HUES64 (cell line): ENCODE results near the gene DRD4.

Experiments used
- H3K27ac ChIP-seq: 2 replicates; pipeline ENCODE4 v1.7.0; 2013; ENCODE audit warnings: low read depth, low read length, inconsistent platforms
- H3K27me3 ChIP-seq: 2 replicates; pipeline ENCODE4 v1.6.1; 2013; ENCODE audit warnings: mild to moderate bottlenecking, low read length; ENCODE audit not compliant: insufficient read depth
- H3K36me3 ChIP-seq: 2 replicates; pipeline ENCODE4 v1.6.1; 2013; ENCODE audit warnings: mild to moderate bottlenecking, low read length; ENCODE audit not compliant: insufficient read depth
- H3K4me1 ChIP-seq: 2 replicates; pipeline ENCODE4 v1.6.1; 2013; ENCODE audit warnings: mild to moderate bottlenecking, low read length, moderate library complexity; ENCODE audit not compliant: insufficient read depth
- H3K4me3 ChIP-seq: 2 replicates; pipeline ENCODE4 v1.5.1; 2013; ENCODE audit warnings: mild to moderate bottlenecking, low read length, moderate library complexity
- H3K9ac ChIP-seq: 2 replicates; pipeline ENCODE4 v1.6.1; 2013; ENCODE audit warnings: mild to moderate bottlenecking, low read depth, low read length
- H3K9me3 ChIP-seq: 2 replicates; pipeline ENCODE4 v1.6.1; 2013; ENCODE audit warnings: low read depth, low read length; ENCODE audit not compliant: insufficient read depth
- WGBS: fragments of 150-250, 120-280 bp; methylation state at CpG from one replicate; pipeline ENCODE4 v1.1.7; 2013; ENCODE audit warnings: missing lambda C conversion rate; 5-methylcytosine and 5-hydroxymethylcytosine counted together

Gene DRD4

GRCh38 chr11:665062-665703, 28.1 kb downstream of the DRD4 start:
- H3K4me3 ChIP-seq = no peak overlapping the region
- no peaks in the 10 kb centered on the region for H3K27me3 ChIP-seq
- WGBS = 97% methylated on average over 14 of the region's 15 CpGs
- H3K36me3 ChIP-seq = peaks cover 34% of the 10 kb centered on the region
- H3K9ac ChIP-seq = no peak overlapping the region
- no peaks in the 10 kb centered on the region for H3K4me1 ChIP-seq
- H3K9me3 ChIP-seq = no peaks in the 10 kb centered on the region
- H3K27ac ChIP-seq = no peak overlapping the region

- Histone ChIP-seq H3K9ac (no peak overlapping the region), H3K36me3 (peaks cover 36% of the 10 kb centered on the region), H3K27ac (no peak overlapping the region), H3K4me1 (no peaks in the 10 kb centered on the region), H3K9me3 (no peaks in the 10 kb centered on the region), H3K27me3 (no peaks in the 10 kb centered on the region), H3K4me3 (no peak overlapping the region)
- 94% methylated on average over 11 of the region's 11 CpGs for WGBS
These were observed 28.7 kb downstream of the DRD4 start for GRCh38 chr11:665704-666281.

- Histone ChIP-seq H3K27ac (no peak overlapping the region), H3K27me3 (no peaks in the 10 kb centered on the region), H3K9me3 (no peaks in the 10 kb centered on the region), H3K4me1 (no peaks in the 10 kb centered on the region), H3K36me3 (peaks cover 55% of the 10 kb centered on the region), H3K4me3 (no peak overlapping the region), H3K9ac (no peak overlapping the region)
- 91% methylated on average over 8 of the region's 8 CpGs for WGBS
These were observed 36.8 kb downstream of the DRD4 start for GRCh38 chr11:673866-674265.

GRCh38 chr11:674406-674805, 37.3 kb downstream of the DRD4 start:
- Histone ChIP-seq H3K9ac (no peak overlapping the region), H3K27ac (no peak overlapping the region), H3K9me3 (no peaks in the 10 kb centered on the region), H3K4me1 (no peaks in the 10 kb centered on the region), H3K36me3 (peaks cover 60% of the 10 kb centered on the region), H3K4me3 (no peak overlapping the region), H3K27me3 (no peaks in the 10 kb centered on the region)
- 93% methylated on average over 17 of the region's 17 CpGs for WGBS

GRCh38 chr11:678297-678696, 41.2 kb downstream of the DRD4 start:
- H3K27me3 ChIP-seq = no peaks in the 10 kb centered on the region
- no peaks in the 10 kb centered on the region for H3K9me3 ChIP-seq
- WGBS = 94% methylated on average over 3 of the region's 3 CpGs
- H3K9ac ChIP-seq = no peak overlapping the region
- peaks cover 74% of the 10 kb centered on the region for H3K36me3 ChIP-seq
- peaks cover under 1% of the 10 kb centered on the region; the same call in 1 of the 2 replicates for H3K4me1 ChIP-seq
- no peak overlapping the region for H3K27ac ChIP-seq
- no peak overlapping the region for H3K4me3 ChIP-seq

GRCh38 chr11:679271-680207, 42.5 kb downstream of the DRD4 start:
- no peak overlapping the region for H3K9ac ChIP-seq
- H3K4me1 ChIP-seq = peaks cover 9% of the 10 kb centered on the region; the same call in 1 of the 2 replicates
- WGBS = 96% methylated on average over 36 of the region's 36 CpGs
- no peaks in the 10 kb centered on the region for H3K27me3 ChIP-seq
- no peak overlapping the region for H3K27ac ChIP-seq
- H3K9me3 ChIP-seq = no peaks in the 10 kb centered on the region
- H3K36me3 ChIP-seq = peaks cover 73% of the 10 kb centered on the region
- no peak overlapping the region for H3K4me3 ChIP-seq

- Histone ChIP-seq H3K4me1 (peaks cover 10% of the 10 kb centered on the region; the same call in 1 of the 2 replicates), H3K9ac (no peak overlapping the region), H3K9me3 (no peaks in the 10 kb centered on the region), H3K27me3 (no peaks in the 10 kb centered on the region), H3K4me3 (no peak overlapping the region), H3K36me3 (peaks cover 72% of the 10 kb centered on the region), H3K27ac (no peak overlapping the region)
- WGBS = 93% methylated on average over 19 of the region's 19 CpGs
These were observed 43.4 kb downstream of the DRD4 start for GRCh38 chr11:680476-680875.

GRCh38 chr11:680970-681369, 43.9 kb downstream of the DRD4 start:
- H3K27me3 ChIP-seq = no peaks in the 10 kb centered on the region
- H3K9me3 ChIP-seq = no peaks in the 10 kb centered on the region
- peaks cover 69% of the 10 kb centered on the region for H3K36me3 ChIP-seq
- H3K9ac ChIP-seq = no peak overlapping the region
- H3K4me3 ChIP-seq = no peak overlapping the region
- H3K4me1 ChIP-seq = peaks cover 10% of the 10 kb centered on the region; the same call in 1 of the 2 replicates
- 96% methylated on average over 13 of the region's 13 CpGs for WGBS
- no peak overlapping the region for H3K27ac ChIP-seq

- Histone ChIP-seq H3K9me3 (no peaks in the 10 kb centered on the region), H3K4me1 (peaks cover 10% of the 10 kb centered on the region; the same call in 1 of the 2 replicates), H3K9ac (peak overlapping the region; percentile 31; the same call in 1 of the 2 replicates), H3K27ac (no peak overlapping the region), H3K27me3 (no peaks in the 10 kb centered on the region), H3K4me3 (no peak overlapping the region), H3K36me3 (peaks cover 79% of the 10 kb centered on the region)
- WGBS = 92% methylated on average over 30 of the region's 30 CpGs
These were observed 49.6 kb downstream of the DRD4 start for GRCh38 chr11:686451-687243.

GRCh38 chr11:687751-688150, 50.7 kb downstream of the DRD4 start:
- WGBS = 93% methylated on average over 12 of the region's 13 CpGs
- no peak overlapping the region for H3K9ac ChIP-seq
- no peaks in the 10 kb centered on the region for H3K27me3 ChIP-seq
- peaks cover 71% of the 10 kb centered on the region for H3K36me3 ChIP-seq
- no peak overlapping the region for H3K4me3 ChIP-seq
- H3K4me1 ChIP-seq = peaks cover 10% of the 10 kb centered on the region; the same call in 1 of the 2 replicates
- H3K9me3 ChIP-seq = no peaks in the 10 kb centered on the region
- H3K27ac ChIP-seq = no peak overlapping the region
